ENCODE measurements around the gene CMTR2. TPM values are rescaled to one million over a fixed set of nuclear protein-coding genes. Genes with fewer than 3 reads are reported as not detected.

Gene CMTR2, protein sequence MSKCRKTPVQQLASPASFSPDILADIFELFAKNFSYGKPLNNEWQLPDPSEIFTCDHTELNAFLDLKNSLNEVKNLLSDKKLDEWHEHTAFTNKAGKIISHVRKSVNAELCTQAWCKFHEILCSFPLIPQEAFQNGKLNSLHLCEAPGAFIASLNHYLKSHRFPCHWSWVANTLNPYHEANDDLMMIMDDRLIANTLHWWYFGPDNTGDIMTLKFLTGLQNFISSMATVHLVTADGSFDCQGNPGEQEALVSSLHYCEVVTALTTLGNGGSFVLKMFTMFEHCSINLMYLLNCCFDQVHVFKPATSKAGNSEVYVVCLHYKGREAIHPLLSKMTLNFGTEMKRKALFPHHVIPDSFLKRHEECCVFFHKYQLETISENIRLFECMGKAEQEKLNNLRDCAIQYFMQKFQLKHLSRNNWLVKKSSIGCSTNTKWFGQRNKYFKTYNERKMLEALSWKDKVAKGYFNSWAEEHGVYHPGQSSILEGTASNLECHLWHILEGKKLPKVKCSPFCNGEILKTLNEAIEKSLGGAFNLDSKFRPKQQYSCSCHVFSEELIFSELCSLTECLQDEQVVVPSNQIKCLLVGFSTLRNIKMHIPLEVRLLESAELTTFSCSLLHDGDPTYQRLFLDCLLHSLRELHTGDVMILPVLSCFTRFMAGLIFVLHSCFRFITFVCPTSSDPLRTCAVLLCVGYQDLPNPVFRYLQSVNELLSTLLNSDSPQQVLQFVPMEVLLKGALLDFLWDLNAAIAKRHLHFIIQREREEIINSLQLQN
- 18.5 and 19.4 TPM in 2 replicates for total RNA-seq (2022)
- Bru-seq, nascent RNA: percentile 93 among the genes with signal in this experiment
- percentile 98 among the genes with signal in this experiment for BruChase-seq, experiment 1, labeled RNA remaining after a 2-hour chase
- percentile 87 among the genes with signal in this experiment for BruChase-seq, experiment 2, labeled RNA remaining after a 6-hour chase
- long read RNA-seq, full-length matches to known transcripts: 14 of 24 reads
- long read RNA-seq, partial matches to known transcripts: 2 of 24 reads
- long read RNA-seq, other reads (novel, unspliced or antisense): 8 of 24 reads

DNA sequence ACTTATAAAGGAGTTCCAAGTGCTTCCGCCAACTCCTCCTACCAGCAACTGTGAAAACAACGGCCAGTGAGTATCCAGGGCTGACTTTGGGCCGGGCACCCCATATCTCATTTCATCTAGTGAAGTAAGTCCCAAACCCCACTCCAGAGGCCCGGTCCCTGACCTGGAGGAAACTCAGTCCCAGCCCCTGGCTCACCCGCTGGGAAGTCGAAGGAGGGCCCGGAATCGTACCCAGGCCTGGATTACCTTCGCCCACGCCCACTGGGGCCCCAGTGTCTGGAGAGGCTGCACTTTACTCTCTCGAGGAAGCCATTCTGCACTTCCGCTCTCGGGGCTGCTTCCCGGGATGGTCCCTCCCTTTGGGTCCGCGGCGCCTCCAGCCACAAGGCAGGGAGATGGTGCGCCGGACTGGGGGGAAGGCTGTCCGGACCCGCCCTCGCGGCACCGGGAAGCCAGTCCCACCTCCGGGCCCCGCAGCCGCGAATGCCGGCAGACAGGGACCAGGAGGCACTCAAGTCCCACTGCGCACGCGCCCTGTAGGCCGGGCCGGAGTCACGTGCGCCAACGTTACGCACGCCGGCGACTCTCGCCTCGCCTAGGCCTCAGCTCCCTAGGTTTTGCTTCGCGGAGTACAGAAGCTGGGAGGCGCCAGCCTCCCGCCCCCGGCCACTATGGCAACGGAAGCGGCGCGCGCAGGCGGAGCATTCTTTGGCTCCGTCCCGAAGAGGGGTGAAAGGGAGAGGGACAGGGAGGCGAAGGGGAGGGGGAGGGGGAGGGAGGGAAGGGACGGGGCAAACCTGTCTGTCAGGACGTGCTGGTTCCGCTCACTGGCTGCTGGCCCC, at the start of gene CMTR2:
Gene CMTR2, minus strand, starts transcription at position 513 of the 842 bp plus-strand sequence. CDS start 3,482 bp downstream, outside the sequence.
- Mint-ChIP-seq H3K27ac (ENCODE audit: unreplicated experiment) (peak within 1 kb of the TSS; percentile 80), H3K9me3 (ENCODE audit: unreplicated experiment) (no peaks in the 10 kb centered on the region), H3K4me1 (ENCODE audit: low read depth, unreplicated experiment) (peaks cover 10% of the 10 kb centered on the region), H3K27me3 (ENCODE audit: insufficient read depth, unreplicated experiment) (peaks cover 4% of the 10 kb centered on the region), H3K4me3 (ENCODE audit: unreplicated experiment) (peak within 1 kb of the TSS; percentile 68), H3K36me3 (ENCODE audit: insufficient read depth, unreplicated experiment) (peaks cover 35% of the 10 kb centered on the region)
- ChIA-PET CTCF (interaction anchor here (0.5 to 3.1 kb wide), 4 partner anchors 13 to 320 kb away, joined by 3 to 10 read pairs (median 6); no protein-coding TSS in a partner anchor), POLR2A (interaction anchor here (0.6 to 1.3 kb wide), 6 partner anchors 23 to 614 kb away, joined by 3 to 8 read pairs (median 4); no protein-coding TSS in a partner anchor)
- TF ChIP-seq, protein P1, sequence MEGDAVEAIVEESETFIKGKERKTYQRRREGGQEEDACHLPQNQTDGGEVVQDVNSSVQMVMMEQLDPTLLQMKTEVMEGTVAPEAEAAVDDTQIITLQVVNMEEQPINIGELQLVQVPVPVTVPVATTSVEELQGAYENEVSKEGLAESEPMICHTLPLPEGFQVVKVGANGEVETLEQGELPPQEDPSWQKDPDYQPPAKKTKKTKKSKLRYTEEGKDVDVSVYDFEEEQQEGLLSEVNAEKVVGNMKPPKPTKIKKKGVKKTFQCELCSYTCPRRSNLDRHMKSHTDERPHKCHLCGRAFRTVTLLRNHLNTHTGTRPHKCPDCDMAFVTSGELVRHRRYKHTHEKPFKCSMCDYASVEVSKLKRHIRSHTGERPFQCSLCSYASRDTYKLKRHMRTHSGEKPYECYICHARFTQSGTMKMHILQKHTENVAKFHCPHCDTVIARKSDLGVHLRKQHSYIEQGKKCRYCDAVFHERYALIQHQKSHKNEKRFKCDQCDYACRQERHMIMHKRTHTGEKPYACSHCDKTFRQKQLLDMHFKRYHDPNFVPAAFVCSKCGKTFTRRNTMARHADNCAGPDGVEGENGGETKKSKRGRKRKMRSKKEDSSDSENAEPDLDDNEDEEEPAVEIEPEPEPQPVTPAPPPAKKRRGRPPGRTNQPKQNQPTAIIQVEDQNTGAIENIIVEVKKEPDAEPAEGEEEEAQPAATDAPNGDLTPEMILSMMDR (IDR thresholded peaks at IDR 0.05; ENCODE audit: insufficient read depth in 1 of 2, low read depth in 1 of 2, low read length in 1 of 2, severe bottlenecking in 1 of 2, unreplicated experiment in 1 of 2): peak in 1 of 2 experiments; percentile 26
- H3K4me1 ChIP-seq: peaks cover 7% of the 10 kb centered on the region
- no TSS peak for BruUV-seq (replicated peaks)
- H3K27me3 ChIP-seq (replicated peaks; ENCODE audit: control insufficient read depth, insufficient read depth, low read length): no peaks in the 10 kb centered on the region
- no peaks in the 10 kb centered on the region for H3K9me3 ChIP-seq
- peak; percentile 99 for DNase-seq
- H3K36me3 ChIP-seq (ENCODE audit: control insufficient read depth, insufficient read depth, low read length): peaks cover 6% of the 10 kb centered on the region; the same call in 1 of the 2 replicates
- H3K4me3 ChIP-seq (ENCODE audit: low read depth, low read length): peak within 1 kb of the TSS; percentile 87
- intact Hi-C loops (cut with micrococcal nuclease; ENCODE audit: unreplicated experiment): loop anchor here (2.0 kb wide), 1 partner anchor 46 kb away; no protein-coding TSS in a partner anchor

DNA sequence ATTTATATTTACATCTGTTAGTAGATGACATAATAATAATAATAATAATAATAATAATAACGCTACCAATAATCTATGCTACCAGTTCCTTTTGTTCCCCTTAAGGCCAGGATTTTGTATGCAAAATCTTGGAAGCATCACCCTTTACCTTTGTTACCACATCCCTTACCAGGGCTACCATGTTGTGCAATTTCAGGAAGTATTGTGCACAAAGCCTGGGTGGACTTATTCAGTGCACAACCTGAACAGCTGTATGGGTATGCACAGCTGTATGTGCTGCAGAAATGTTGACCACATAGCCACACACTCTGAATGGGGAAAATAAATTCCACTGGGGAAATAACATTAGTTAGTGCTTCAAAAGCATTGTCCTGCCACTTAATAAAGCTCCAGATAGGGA, 49.4 kb upstream of the CMTR2 start:
- no peak for DNase-seq
- no peak overlapping the region for H3K4me3 ChIP-seq (ENCODE audit: low read depth, low read length)
- Mint-ChIP-seq H3K4me3 (ENCODE audit: unreplicated experiment) (no peak overlapping the region), H3K27ac (ENCODE audit: unreplicated experiment) (no peak overlapping the region), H3K4me1 (ENCODE audit: low read depth, unreplicated experiment) (no peaks in the 10 kb centered on the region), H3K9me3 (ENCODE audit: unreplicated experiment) (no peaks in the 10 kb centered on the region), H3K36me3 (ENCODE audit: insufficient read depth, unreplicated experiment) (no peaks in the 10 kb centered on the region), H3K27me3 (ENCODE audit: insufficient read depth, unreplicated experiment) (peaks cover 12% of the 10 kb centered on the region)
- H3K4me1 ChIP-seq: peaks cover 5% of the 10 kb centered on the region; the same call in 1 of the 2 replicates
- H3K27me3 ChIP-seq (replicated peaks; ENCODE audit: control insufficient read depth, insufficient read depth, low read length): no peaks in the 10 kb centered on the region
- no peaks in the 10 kb centered on the region for H3K9me3 ChIP-seq
- TF ChIP-seq, protein P1 (IDR thresholded peaks at IDR 0.05; ENCODE audit: insufficient read depth in 1 of 2, low read depth in 1 of 2, low read length in 1 of 2, severe bottlenecking in 1 of 2, unreplicated experiment in 1 of 2): no peak
- POLR2A ChIA-PET: no interaction called here
- intact Hi-C loops (cut with micrococcal nuclease; ENCODE audit: unreplicated experiment): no loop called here
- BruUV-seq (replicated peaks): no TSS peak
- H3K36me3 ChIP-seq (ENCODE audit: control insufficient read depth, insufficient read depth, low read length): no peaks in the 10 kb centered on the region
- CTCF ChIA-PET: no interaction called here
